HepG2 (cell line): ENCODE data around the gene PLIN4. TPM values are rescaled to one million over a fixed set of nuclear protein-coding genes. Genes with fewer than 3 reads are reported as not detected.

Experiments used
- ATAC-seq: fragments of 200-7000 bp; cut with Tn5 transposase; 3 replicates; pipeline ENCODE4 v1.9.1; 2020; ENCODE audit warnings: mild to moderate bottlenecking, moderate library complexity
- BruUV-seq: library from RNA; stranded (reverse); fragments of 400-500 nt; replicated peaks from 2 replicates; lab custom pipeline; 2021; lab: Mats Ljungman, UMichigan
- CTCF ChIA-PET: fragments of 300-600 bp; formaldehyde crosslinking; extraction: SDS; loops from one replicate; lab custom pipeline; 2021; ENCODE audit warnings: low total read pairs, inconsistent platforms, low intra/inter-chr PET ratio; lab: Yijun Ruan, JAX
- POLR2A ChIA-PET: fragments of 350-600 bp; sonication (Branson Sonifier 250); formaldehyde crosslinking; loops from one replicate; lab custom pipeline; 2020; ENCODE audit warnings: antibody characterized with exemption, inconsistent platforms; lab: Yijun Ruan, JAX
- DNase-seq: peaks from one replicate; pipeline ENCODE4 v3.0.0-alpha.2; 2015; ENCODE audit warnings: low spot score
- FAIRE-seq: peaks from 3 replicates; lab custom pipeline; 2011; peaks lifted over from hg19 to GRCh38; lab: Jason Lieb, UNC
- H2AFZ ChIP-seq: one replicate; pipeline ENCODE4 v1.6.1; 2011; ENCODE audit warnings: low read length, inconsistent platforms
- H3K27ac ChIP-seq: fragments of 300-600 bp; 3 replicates; pipeline ENCODE4 v1.8.0; 2011; ENCODE audit warnings: mixed run types, mild to moderate bottlenecking, mixed read lengths, low read length, inconsistent platforms; ENCODE audit not compliant: insufficient read depth; ENCODE audit errors: extremely low read length
- H3K27me3 ChIP-seq, 2 experiments: fragments of 200-600 bp in 1 of 2; 2 replicates in 1 of 2; 3 replicates in 1 of 2; pipeline versions ENCODE4 v1.6.0 to v1.8.0; 2011; ENCODE audit warnings: low read length in 2 of 2, mild to moderate bottlenecking in 2 of 2, moderate library complexity in 2 of 2, inconsistent platforms in 1 of 2; ENCODE audit not compliant: insufficient read depth in 2 of 2, control insufficient read depth in 1 of 2
- H3K36me3 ChIP-seq, 2 experiments: fragments of 200-600 bp in 1 of 2; replicated peaks in 1 of 2; 2 replicates in 1 of 2; 3 replicates in 1 of 2; pipeline versions ENCODE4 v1.5.1 to v1.8.0; 2011; ENCODE audit warnings: low read length in 2 of 2, inconsistent platforms in 1 of 2; ENCODE audit not compliant: insufficient read depth in 2 of 2, control insufficient read depth in 1 of 2
- H3K4me1 ChIP-seq: 2 replicates; pipeline ENCODE4 v1.5.1; 2012; ENCODE audit warnings: low read length, inconsistent platforms; ENCODE audit not compliant: insufficient read depth
- H3K4me2 ChIP-seq: 2 replicates; pipeline ENCODE4 v1.6.0; 2011; ENCODE audit warnings: low read depth, low read length, inconsistent platforms
- H3K4me3 ChIP-seq, 3 experiments: fragments of 200-600 bp in 1 of 3; sonication (generic), shearing (Covaris generic) in 1 of 3; replicated peaks in 1 of 3; 2 replicates each; pipeline ENCODE4 v1.5.1; 2011 to 2016; ENCODE audit warnings: low read length in 3 of 3, inconsistent platforms in 2 of 3, low read depth in 2 of 3, mild to moderate bottlenecking in 2 of 3, control low read depth in 1 of 3, mixed read lengths in 1 of 3; ENCODE audit not compliant: insufficient read depth in 1 of 3
- H3K79me2 ChIP-seq: one replicate; pipeline ENCODE4 v1.6.1; 2011; ENCODE audit warnings: low read length, inconsistent platforms; ENCODE audit not compliant: insufficient read depth
- H3K9ac ChIP-seq: 2 replicates; pipeline ENCODE4 v1.6.0; 2011; ENCODE audit warnings: mild to moderate bottlenecking, low read depth, low read length, inconsistent platforms; ENCODE audit not compliant: insufficient read depth
- H3K9me3 ChIP-seq: 2 replicates; pipeline ENCODE4 v1.5.1; 2012; ENCODE audit warnings: mild to moderate bottlenecking, low read length
- H4K20me1 ChIP-seq: 2 replicates; pipeline ENCODE4 v1.6.0; 2011; ENCODE audit warnings: inconsistent platforms, mild to moderate bottlenecking, low read length, moderate library complexity; ENCODE audit not compliant: insufficient read depth
- ARID4A ChIP-seq: sonication (generic); formaldehyde crosslinking; IDR thresholded peaks from 2 replicates; pipeline ENCODE4 v1.5.0; 2020; ENCODE audit warnings: mild to moderate bottlenecking, missing genetic modification reagents, borderline replicate concordance
- ATF7-NPFF ChIP-seq: sonication (generic); formaldehyde crosslinking; IDR thresholded peaks from 2 replicates; pipeline ENCODE4 v1.8.1; 2023; ENCODE audit warnings: mild to moderate bottlenecking, low read depth, missing genetic modification reagents, moderate library complexity
- HNRNPLL ChIP-seq: fragments of 200-400 bp; formaldehyde crosslinking; IDR thresholded peaks from 2 replicates; pipeline ENCODE4 v1.6.1; 2017; ENCODE audit warnings: mild to moderate bottlenecking, low read depth, low read length; ENCODE audit not compliant: poor library complexity, severe bottlenecking
- KDM4B ChIP-seq: sonication (generic); formaldehyde crosslinking; IDR thresholded peaks from 2 replicates; pipeline ENCODE4 v1.4.0; 2020; ENCODE audit warnings: missing genetic modification reagents
- NAIF1 ChIP-seq: sonication (generic); formaldehyde crosslinking; IDR thresholded peaks from 2 replicates; pipeline ENCODE4 v1.5.0; 2020; ENCODE audit warnings: mild to moderate bottlenecking, missing genetic modification reagents, borderline replicate concordance
- PATZ1 ChIP-seq: sonication (generic); formaldehyde crosslinking; IDR thresholded peaks from 2 replicates; pipeline ENCODE4 v1.4.0; 2020; ENCODE audit warnings: missing genetic modification reagents
- PHF8 ChIP-seq: sonication (generic); formaldehyde crosslinking; IDR thresholded peaks from 2 replicates; pipeline ENCODE4 v1.5.0; 2020; ENCODE audit warnings: missing genetic modification reagents
- RBM39 ChIP-seq: fragments of 200-400 bp; formaldehyde crosslinking; IDR thresholded peaks from one replicate; pipeline ENCODE4 v1.6.1; 2018; ENCODE audit warnings: antibody characterized with exemption, mild to moderate bottlenecking, low read depth, low read length; ENCODE audit not compliant: poor library complexity, severe bottlenecking
- SAP130 ChIP-seq: IDR thresholded peaks from 2 replicates; pipeline ENCODE4 v1.6.1; 2016; ENCODE audit warnings: low read depth
- ZFX ChIP-seq: sonication (generic); formaldehyde crosslinking; IDR thresholded peaks from 2 replicates; pipeline ENCODE4 v1.4.0; 2020; ENCODE audit warnings: mild to moderate bottlenecking, low read depth, missing genetic modification reagents, moderate library complexity
- ZNF205 ChIP-seq: IDR thresholded peaks from 2 replicates; pipeline ENCODE4 v1.6.1; 2018; ENCODE audit warnings: missing biosample characterization, missing genetic modification reagents
- ZNF446 ChIP-seq: sonication (generic); formaldehyde crosslinking; IDR thresholded peaks from 2 replicates; pipeline ENCODE4 v1.5.0; 2020; ENCODE audit warnings: mild to moderate bottlenecking, missing genetic modification reagents
- ZNF891 ChIP-seq: sonication (generic); formaldehyde crosslinking; IDR thresholded peaks from 2 replicates; pipeline ENCODE4 v1.5.0; 2020; ENCODE audit warnings: mild to moderate bottlenecking, missing genetic modification reagents
- WGBS: methylation state at CpG from one replicate; pipeline ENCODE4 v1.1.6; 2017; ENCODE audit warnings: low lambda C conversion rate; 5-methylcytosine and 5-hydroxymethylcytosine counted together
- in situ Hi-C: cut with HindIII; loops from 2 replicates; pipeline ENCODE4 v1.10.0; 2017; ENCODE audit warnings: low pct_unique_long_range_greater_than_20kb; ENCODE audit not compliant: extremely low pct_ligation_motif_present
- intact Hi-C: fragments of 100-400 bp; cut with micrococcal nuclease; formaldehyde crosslinking; loops from one replicate; pipeline ENCODE4 v1.10.0; 2022; ENCODE audit not compliant: unreplicated experiment
- polyA plus RNA-seq, 8 experiments: library from polyadenylated mRNA; depleted of rRNA in 3 of 8; stranded (reverse) in 7 of 8; unstranded in 1 of 8; fragments of >200 nt; fragmentation: Illumina TruSeq in 4 of 8; extraction: Trizol in 4 of 8; gene quantifications; 2 replicates each; pipeline versions ENCODE4 v1.2.1 to v1.2.3, GENCODE V29; 2011 to 2016; ENCODE audit warnings: low read depth in 4 of 8, missing spikeins in 1 of 8, mixed read lengths in 1 of 8; ENCODE audit not compliant: insufficient read depth in 1 of 8
- total RNA-seq, 5 experiments: library from RNA; depleted of rRNA; stranded (reverse); fragments of >200 nt; fragmentation: Illumina TruSeq; extraction: Trizol; gene quantifications; 2 replicates each; pipeline ENCODE4 v1.2.3, GENCODE V29; 2016; ENCODE audit warnings: low read depth in 1 of 5

The PLIN4 gene
- total and polyA plus RNA-seq, 2 of the 13 experiments (the other 11 are each of a cell fraction or from before 2014, with no cell fraction given): 1.1 to 1.3 TPM

- TF ChIP-seq ZNF446 (no peak), NAIF1 (CRISPR knock-in tag) (no peak), RBM39 (peak; percentile 14), ZNF205 (no peak)
These were observed 44.3 kb downstream of the PLIN4 start (continued) for GRCh38 chr19:4473763-4474513.

GRCh38 chr19:4473011-4473762 lies 45.1 kb downstream of the PLIN4 start:
- intact Hi-C loops (loop anchor here (5.0 kb wide), 1 partner anchor 64 kb away; the partner anchor contains the start of gene PLIN5), in situ Hi-C loops (no loop called here)
- Histone ChIP-seq H3K79me2 (peaks cover 22% of the 10 kb centered on the region), H4K20me1 (0 out of 2 replicates have a peak, but pooled peaks cover 4% of the 10 kb centered on the region), H3K4me2 (peak overlapping the region; percentile 77), H3K4me1 (peaks cover 21% of the 10 kb centered on the region), H3K27me3 (no peaks in the 10 kb centered on the region; a peak in 1 of 5 replicates), H2AFZ (no peak overlapping the region), H3K36me3 (peaks cover 11 to 23% of the 10 kb centered on the region in 2 experiments; a peak in 4 of 5 replicates), H3K9ac (peak overlapping the region; percentile 94), H3K9me3 (no peaks in the 10 kb centered on the region), H3K4me3 (peak overlapping the region; percentile 79 to 94 (median 94)), H3K27ac (peak overlapping the region; percentile 67)
- no peak for DNase-seq
- WGBS: 11% methylated on average over 8 of the region's 25 CpGs
- no peak for FAIRE-seq
- BruUV-seq: no TSS peak
- no peak for ATAC-seq
- ChIA-PET POLR2A (interaction anchor here (0.6 to 0.9 kb wide), 2 partner anchors 9 to 21 kb away, joined by 3 to 4 read pairs; no protein-coding TSS in a partner anchor), CTCF (no interaction called here)
- TF ChIP-seq KDM4B (CRISPR knock-in tag) (no peak), ZFX (peak; percentile 45), ZNF891 (CRISPR knock-in tag) (peak; percentile 59; the same call in 1 of the 2 replicates), ARID4A (CRISPR knock-in tag) (0 out of 2 replicates have a peak, but pooled peaks have one; percentile 19), SAP130 (CRISPR knock-in tag) (peak; percentile 14; the same call in 1 of the 2 replicates), HNRNPLL (peak; percentile 27), PHF8 (CRISPR knock-in tag) (peak; percentile 26; the same call in 1 of the 2 replicates), ATF7-NPFF (CRISPR knock-in tag) (no peak), PATZ1 (0 out of 2 replicates have a peak, but pooled peaks have one; percentile 10)
